Upper lobe of left lung (tissue), 6 donors: ENCODE measurements around the gene SPR. TPM values are rescaled to one million over a fixed set of nuclear protein-coding genes. Genes with fewer than 3 reads are reported as not detected.

Experiments used
- ATAC-seq, 2 donors: fragments of 200-7000 bp; cut with Tn5 transposase; one replicate each; pipeline ENCODE4 v1.9.1; 2022; ENCODE audit warnings: mild to moderate bottlenecking in 2 of 2, moderate library complexity in 2 of 2; ENCODE audit not compliant: low FRiP score in 2 of 2
- DNase-seq, 2 donors: peaks; one replicate each; pipeline ENCODE4 v3.0.0-alpha.2; 2019 to 2020
- H3K27ac ChIP-seq, 4 donors: fragments of 200-600 bp; sonication (generic); one replicate each; pipeline ENCODE4 v1.5.1; 2016 to 2019
- H3K27me3 ChIP-seq, 4 donors: fragments of 200-600 bp; sonication (generic); one replicate each; pipeline ENCODE4 v1.5.1; 2017 to 2019
- H3K36me3 ChIP-seq, 4 donors: fragments of 200-600 bp; sonication (generic); one replicate each; pipeline ENCODE4 v1.5.1; 2016 to 2019
- H3K4me1 ChIP-seq, 4 donors: fragments of 200-600 bp; sonication (generic); one replicate each; pipeline ENCODE4 v1.5.1; 2018 to 2019
- H3K4me3 ChIP-seq, 4 donors: fragments of 200-600 bp; sonication (generic); one replicate each; pipeline ENCODE4 v1.5.1; 2017 to 2019; ENCODE audit warnings: mild to moderate bottlenecking in 2 of 4, moderate library complexity in 1 of 4
- H3K9me3 ChIP-seq, 4 donors: fragments of 200-600 bp; sonication (generic); one replicate each; pipeline ENCODE4 v1.5.1; 2018 to 2019
- CTCF ChIP-seq, 6 experiments: fragments of 450-650 bp in 4 of 6; fragments of 200-600 bp in 2 of 6; sonication (generic) in 2 of 6; IDR thresholded peaks; one replicate each; pipeline ENCODE4 v1.5.1; 2016 to 2019; ENCODE audit warnings: antibody characterized with exemption in 6 of 6
- EP300 ChIP-seq, 4 donors: sonication (generic); formaldehyde crosslinking; IDR thresholded peaks; one replicate each; pipeline ENCODE4 v1.5.1; 2017; ENCODE audit warnings: antibody characterized with exemption in 4 of 4, control low read depth in 2 of 4
- POLR2A ChIP-seq, 4 donors: fragments of 450-650 bp; IDR thresholded peaks; one replicate each; pipeline ENCODE4 v1.5.1; 2016 to 2017; ENCODE audit warnings: antibody characterized with exemption in 4 of 4, mild to moderate bottlenecking in 2 of 4
- POLR2AphosphoS5 ChIP-seq, 2 donors: sonication (generic); formaldehyde crosslinking; IDR thresholded peaks; one replicate each; pipeline ENCODE4 v1.5.1; 2017; ENCODE audit warnings: antibody characterized with exemption in 2 of 2
- WGBS, 2 donors: methylation state at CpG; one replicate each; pipeline ENCODE4 v1.1.5; 2017 to 2018; 5-methylcytosine and 5-hydroxymethylcytosine counted together
- total RNA-seq, 6 donors: library from RNA; depleted of rRNA in 4 of 6; stranded (reverse); fragments of >200 nt in 4 of 6; gene quantifications; one replicate each; pipeline versions ENCODE4 v1.1.0 to v1.2.1, GENCODE V29; 2016 to 2021
- donor health status: DM: no; HTN: no; CAD: no; lungs with moderate emphysema.
- donor health status: DM: no; HTN: yes; CAD: no; lungs with severe emphysema.

SPR gene
- total RNA-seq, 6 donors from 2014 or later: 26.2 to 49.2 (median 34.2) TPM

DNA sequence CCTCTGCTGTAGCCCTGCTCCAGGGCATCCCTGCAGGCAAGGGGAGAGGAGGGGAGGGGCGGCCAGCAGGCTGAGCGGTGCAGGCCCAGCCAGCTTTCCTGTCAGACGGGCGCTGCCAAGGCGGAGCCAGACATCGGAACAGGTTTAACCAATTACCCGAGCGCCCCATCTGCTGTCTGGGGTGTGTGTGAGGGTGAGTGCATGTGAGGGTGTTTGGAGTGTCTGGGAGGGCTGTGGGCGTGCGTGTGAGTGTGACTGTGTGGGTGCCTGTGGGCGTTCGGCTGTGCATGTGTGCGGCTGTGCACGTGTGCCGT lies 50.1 kb downstream of the SPR start:
- Histone ChIP-seq H3K4me3 (no peak overlapping the region), H3K4me1 (no peaks in the 10 kb centered on the region), H3K27me3 (no peaks in the 10 kb centered on the region), H3K36me3 (no peaks in the 10 kb centered on the region), H3K9me3 (no peaks in the 10 kb centered on the region), H3K27ac (no peak overlapping the region)
- DNase-seq (no peak), ATAC-seq (no peak)
- no peak for TF ChIP-seq CTCF (IDR thresholded peaks at IDR 0.05)
- no peak for TF ChIP-seq POLR2AphosphoS5 (IDR thresholded peaks at IDR 0.05)
- TF ChIP-seq POLR2A (IDR thresholded peaks at IDR 0.05): no peak
- no peak for TF ChIP-seq EP300 (IDR thresholded peaks at IDR 0.05)
- 59% methylated on average over 14 to 15 of the region's 15 CpGs for WGBS, 2 donors

GRCh38 chr2:72938455-72938854 lies 51.2 kb downstream of the SPR start:
- DNase-seq (no peak), ATAC-seq (no peak)
- Histone ChIP-seq H3K4me3 (no peak overlapping the region), H3K36me3 (peaks cover 0 to 5% (median 1%) of the 10 kb centered on the region in 4 donors), H3K27ac (no peak overlapping the region), H3K4me1 (no peaks in the 10 kb centered on the region), H3K27me3 (no peaks in the 10 kb centered on the region), H3K9me3 (no peaks in the 10 kb centered on the region)
- WGBS, 2 donors: 68 to 77% methylated on average over 5 of the region's 5 CpGs
- TF ChIP-seq POLR2AphosphoS5 (IDR thresholded peaks at IDR 0.05) (no peak), CTCF (IDR thresholded peaks at IDR 0.05) (no peak), POLR2A (IDR thresholded peaks at IDR 0.05) (no peak), EP300 (IDR thresholded peaks at IDR 0.05) (no peak)

DNA sequence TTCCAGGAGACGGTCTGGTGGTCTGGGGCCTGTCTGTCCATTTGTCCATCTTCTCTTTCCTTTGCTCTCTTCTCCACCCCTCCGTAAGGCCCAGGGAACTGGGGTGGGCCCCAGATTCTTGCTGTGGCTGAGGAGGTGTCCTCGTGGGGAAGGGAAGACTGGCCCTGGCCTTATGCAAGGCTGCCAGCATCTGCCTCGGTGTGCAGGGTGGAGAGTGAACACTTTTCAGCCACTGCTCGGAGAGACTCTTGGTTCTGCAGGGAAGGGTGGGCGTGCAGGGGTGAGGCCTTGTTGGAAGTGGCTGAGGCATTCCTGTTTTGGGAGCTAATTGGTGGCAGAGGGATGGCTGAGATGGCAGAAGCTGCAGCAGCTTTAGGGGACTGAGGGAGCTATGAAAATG lies 53.2 kb downstream of the SPR start:
- Histone ChIP-seq H3K4me3 (no peak overlapping the region), H3K4me1 (no peaks in the 10 kb centered on the region), H3K36me3 (peaks cover 0 to 22% (median 3%) of the 10 kb centered on the region in 4 donors), H3K27me3 (no peaks in the 10 kb centered on the region), H3K9me3 (no peaks in the 10 kb centered on the region), H3K27ac (no peak overlapping the region)
- ATAC-seq (no peak), DNase-seq (no peak)
- 70 to 80% methylated on average over 6 of the region's 6 CpGs for WGBS, 2 donors
- TF ChIP-seq POLR2AphosphoS5 (IDR thresholded peaks at IDR 0.05) (no peak), POLR2A (IDR thresholded peaks at IDR 0.05) (no peak), CTCF (IDR thresholded peaks at IDR 0.05) (no peak), EP300 (IDR thresholded peaks at IDR 0.05) (no peak)

DNA sequence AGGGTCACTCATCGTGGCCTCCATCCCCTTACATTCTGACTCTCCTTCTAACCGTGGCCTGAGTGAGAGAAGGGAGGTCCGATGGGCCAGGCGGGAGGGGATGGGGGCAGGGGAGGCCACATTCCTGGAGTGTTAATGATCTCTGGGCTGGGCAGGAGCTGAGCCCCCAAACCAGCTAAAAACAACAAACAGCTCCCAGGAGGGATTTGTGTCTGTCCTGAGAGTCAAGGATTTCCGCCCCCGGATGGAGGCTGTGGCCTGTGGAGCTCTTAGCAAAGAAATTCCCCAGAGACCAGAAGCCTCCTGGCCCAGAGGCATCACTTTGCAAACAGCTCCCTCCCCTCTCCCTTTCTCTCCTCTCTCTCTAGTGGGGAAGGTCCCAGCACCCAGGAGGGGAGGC lies 53.6 kb downstream of the SPR start:
- no peak for DNase-seq
- TF ChIP-seq POLR2AphosphoS5 (IDR thresholded peaks at IDR 0.05) (no peak), POLR2A (IDR thresholded peaks at IDR 0.05) (no peak), CTCF (IDR thresholded peaks at IDR 0.05) (no peak), EP300 (IDR thresholded peaks at IDR 0.05) (no peak)
- no peaks in the 10 kb centered on the region for H3K9me3 ChIP-seq
- no peaks in the 10 kb centered on the region for H3K27me3 ChIP-seq
- H3K36me3 ChIP-seq: peaks cover 0 to 22% (median 3%) of the 10 kb centered on the region in 4 donors
- H3K27ac ChIP-seq: no peak overlapping the region
- ATAC-seq: no peak
- H3K4me1 ChIP-seq: no peaks in the 10 kb centered on the region
- WGBS, 2 donors: 69 to 85% methylated on average over 6 of the region's 6 CpGs
- no peak overlapping the region for H3K4me3 ChIP-seq

Other genes starting within 250 kb of the SPR start
- gene EXOC6B, start 61.4 kb upstream of the SPR start, total RNA-seq: 10 to 100 TPM; 11.0 to 56.6 (median 24.0) TPM
- gene EMX1, start 30.1 kb downstream of the SPR start, total RNA-seq: not detected
- 10 to 100 TPM; 10.8 to 44.0 (median 13.7) TPM for gene SFXN5, start 184.3 kb downstream of the SPR start, total RNA-seq
- 10 to 100 TPM; 21.0 to 35.3 (median 29.9) TPM for gene RAB11FIP5, start 225.5 kb downstream of the SPR start, total RNA-seq